Cardiac muscle cell (in vitro differentiated cells and primary cell): ENCODE measurements around the gene PLB1. TPM values are rescaled to one million over a fixed set of nuclear protein-coding genes. Genes with fewer than 3 reads are reported as not detected.
A peak's percentile ranks its signal among the peaks of the same experiment; 100 is the strongest.

Experiments used
- DNase-seq, 2 donors: peaks; one replicate each; pipeline versions ENCODE4 v3.0.0 to v3.0.0-alpha.2; 2010 to 2017; ENCODE audit warnings: low read depth in 1 of 2, low spot score in 1 of 2
- H3K27ac ChIP-seq: fragments of 200-600 bp; sonication (generic); 2 replicates; pipeline ENCODE4 v1.5.1; 2016
- H3K27me3 ChIP-seq: fragments of 200-600 bp; sonication (generic); 2 replicates; pipeline ENCODE4 v1.6.0; 2016; ENCODE audit warnings: control low read depth
- H3K36me3 ChIP-seq: fragments of 200-600 bp; sonication (generic); 2 replicates; pipeline ENCODE4 v1.5.1; 2016; ENCODE audit warnings: control low read depth
- H3K4me1 ChIP-seq: fragments of 200-600 bp; sonication (generic); 2 replicates; pipeline ENCODE4 v1.8.1; 2017; ENCODE audit warnings: low read depth, mild to moderate bottlenecking, mixed run types
- H3K4me3 ChIP-seq: fragments of 200-600 bp; sonication (generic); 2 replicates; pipeline ENCODE4 v1.5.1; 2016; ENCODE audit warnings: mild to moderate bottlenecking
- H3K9me3 ChIP-seq: fragments of 200-600 bp; sonication (generic); 2 replicates; pipeline ENCODE4 v1.5.1; 2017; ENCODE audit warnings: low read depth, mild to moderate bottlenecking, control low read depth
- CTCF ChIP-seq: IDR thresholded peaks from 2 replicates; pipeline ENCODE4 v1.5.1; 2012; ENCODE audit warnings: low read depth, mild to moderate bottlenecking, low read length
- polyA plus RNA-seq: library from polyadenylated mRNA; unstranded; fragments of >200 nt; fragmentation: Nextera tagmentation; extraction: Ambion mirVana; gene quantifications from 2 replicates; pipeline ENCODE4 v1.2.1, GENCODE V29; 2016
- total RNA-seq: library from RNA; depleted of rRNA; stranded (reverse); fragments of >200 nt; gene quantifications from 2 replicates; pipeline ENCODE4 v1.2.3, GENCODE V29; 2016

PLB1 gene
- total and polyA plus RNA-seq, 2 experiments from 2014 or later, result 1.1 to 1.2 TPM

- H3K4me3 ChIP-seq, result no peak overlapping the region
- DNase-seq, result peak in 1 of 2 donors; percentile 55
- H3K4me1 ChIP-seq, result peaks cover 5% of the 10 kb centered on the region
- H3K27me3 ChIP-seq, result no peaks in the 10 kb centered on the region
- no peak for TF ChIP-seq CTCF
- no peak overlapping the region for H3K27ac ChIP-seq
- no peaks in the 10 kb centered on the region for H3K9me3 ChIP-seq
- H3K36me3 ChIP-seq, result no peaks in the 10 kb centered on the region
Observed at GRCh38 chr2:28557389-28558131, 61.7 kb downstream of the PLB1 start.

- no peaks in the 10 kb centered on the region for H3K9me3 ChIP-seq
- H3K36me3 ChIP-seq, result no peaks in the 10 kb centered on the region
- no peak for TF ChIP-seq CTCF
- no peak overlapping the region for H3K27ac ChIP-seq
- H3K27me3 ChIP-seq, result no peaks in the 10 kb centered on the region
- H3K4me1 ChIP-seq, result peaks cover 5% of the 10 kb centered on the region
- H3K4me3 ChIP-seq, result no peak overlapping the region
- DNase-seq, result peak in 1 of 2 donors; percentile 13
Observed at GRCh38 chr2:28558158-28558820, 62.4 kb downstream of the PLB1 start.

- H3K4me3 ChIP-seq, result no peak overlapping the region
Observed at GRCh38 chr2:28558918-28559317, 63.1 kb downstream of the PLB1 start.

GRCh38 chr2:28563869-28564268 lies 68.0 kb downstream of the PLB1 start:
- H3K36me3 ChIP-seq, result no peaks in the 10 kb centered on the region
- no peaks in the 10 kb centered on the region for H3K27me3 ChIP-seq
- DNase-seq, result no peak
- H3K4me1 ChIP-seq, result no peaks in the 10 kb centered on the region
- H3K9me3 ChIP-seq, result no peaks in the 10 kb centered on the region
- no peak overlapping the region for H3K27ac ChIP-seq
- no peak overlapping the region for H3K4me3 ChIP-seq
- no peak for TF ChIP-seq CTCF

More at GRCh38 chr2:28558918-28559317, 63.1 kb downstream of the PLB1 start:
- Histone ChIP-seq H3K9me3 (no peaks in the 10 kb centered on the region), H3K27me3 (no peaks in the 10 kb centered on the region), H3K4me1 (peaks cover 5% of the 10 kb centered on the region), H3K27ac (no peak overlapping the region), H3K36me3 (no peaks in the 10 kb centered on the region)
- TF ChIP-seq CTCF, result no peak
- DNase-seq, result peak in 1 of 2 donors; percentile 67

GRCh38 chr2:28564346-28564745 lies 68.5 kb downstream of the PLB1 start:
- H3K4me3 ChIP-seq, result no peak overlapping the region
- no peak for TF ChIP-seq CTCF

More at GRCh38 chr2:28564346-28564745, 68.5 kb downstream of the PLB1 start:
- Histone ChIP-seq H3K9me3 (no peaks in the 10 kb centered on the region), H3K27me3 (no peaks in the 10 kb centered on the region), H3K27ac (no peak overlapping the region), H3K4me1 (no peaks in the 10 kb centered on the region), H3K36me3 (no peaks in the 10 kb centered on the region)
- no peak for DNase-seq
